Chondrocyte (in vitro differentiated cells): ENCODE data around the gene LCT. TPM values are rescaled to one million over a fixed set of nuclear protein-coding genes. Genes with fewer than 3 reads are reported as not detected.

Source experiments
- DNase-seq: peaks from one replicate; pipeline ENCODE4 v3.0.0; 2021; ENCODE audit warnings: mixed read lengths, low spot score
- H3K27ac Mint-ChIP-seq: one replicate; pipeline ENCODE4 v1.8.0; 2021; ENCODE audit warnings: mild to moderate bottlenecking, moderate library complexity, mixed read lengths; ENCODE audit not compliant: unreplicated experiment
- H3K27me3 Mint-ChIP-seq: 2 replicates; pipeline ENCODE4 v1.8.0; 2021; ENCODE audit warnings: low read depth, mixed read lengths
- H3K36me3 Mint-ChIP-seq: 2 replicates; pipeline ENCODE4 v1.8.0; 2021; ENCODE audit warnings: low read depth, mixed read lengths
- H3K4me1 Mint-ChIP-seq: 2 replicates; pipeline ENCODE4 v1.8.0; 2021; ENCODE audit warnings: low read depth, mild to moderate bottlenecking, mixed read lengths
- H3K4me3 Mint-ChIP-seq: one replicate; pipeline ENCODE4 v1.8.0; 2021; ENCODE audit warnings: mild to moderate bottlenecking, moderate library complexity, mixed read lengths; ENCODE audit not compliant: unreplicated experiment
- H3K9me3 Mint-ChIP-seq: 2 replicates; pipeline ENCODE4 v1.8.0; 2021; ENCODE audit warnings: low read depth, mixed read lengths
- total RNA-seq: library from RNA; stranded (reverse); gene quantifications from 3 replicates; pipeline ENCODE4 v1.2.1, GENCODE V29; 2021
- TF ChIP-seq, protein P1 (sequence below): fragments of 200-600 bp; sonication (generic); IDR thresholded peaks from 2 replicates; pipeline ENCODE4 v1.5.0; 2021; ENCODE audit warnings: antibody characterized with exemption, mild to moderate bottlenecking, moderate library complexity

LCT gene
- total RNA-seq, 1 donor from 2014 or later, result not detected

DNA sequence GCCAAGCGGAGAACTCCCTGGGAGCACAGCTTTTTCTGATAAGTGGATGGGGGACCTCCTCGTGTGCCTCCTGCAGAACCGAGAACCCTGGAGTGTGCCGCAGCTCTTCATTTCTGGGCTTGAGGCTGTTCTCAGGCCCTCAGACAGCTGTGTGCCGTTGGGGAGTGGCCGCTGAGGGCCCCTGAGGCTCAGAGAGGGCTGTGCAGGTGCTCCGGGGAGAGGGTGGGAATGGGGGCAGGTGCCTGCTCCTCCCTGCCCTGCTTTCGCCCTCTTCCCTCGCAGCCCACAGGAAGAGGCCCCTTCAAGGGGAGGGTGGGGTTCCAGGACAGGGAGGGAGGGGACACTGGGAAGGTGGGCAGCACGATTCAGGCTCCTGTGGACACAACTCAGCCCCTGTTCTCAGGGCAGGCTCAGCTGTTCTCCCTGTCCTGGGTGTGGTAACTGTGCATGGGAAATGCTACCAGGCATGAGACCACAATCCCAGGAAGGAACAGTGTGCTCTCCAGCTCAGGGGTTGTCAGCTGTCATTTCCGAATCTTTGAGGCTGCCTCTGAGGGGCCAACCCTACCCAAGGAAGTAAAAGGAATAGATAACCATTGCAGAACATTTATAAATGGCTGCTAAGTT is 11.3 kb downstream of the LCT start:
- Mint-ChIP-seq H3K9me3 (peaks cover 11% of the 10 kb centered on the region), H3K27me3 (no peaks in the 10 kb centered on the region), H3K36me3 (peaks cover 3% of the 10 kb centered on the region), H3K27ac (no peak overlapping the region), H3K4me3 (no peak overlapping the region), H3K4me1 (peaks cover 2% of the 10 kb centered on the region)
- no peak for DNase-seq
- TF ChIP-seq, protein P1, sequence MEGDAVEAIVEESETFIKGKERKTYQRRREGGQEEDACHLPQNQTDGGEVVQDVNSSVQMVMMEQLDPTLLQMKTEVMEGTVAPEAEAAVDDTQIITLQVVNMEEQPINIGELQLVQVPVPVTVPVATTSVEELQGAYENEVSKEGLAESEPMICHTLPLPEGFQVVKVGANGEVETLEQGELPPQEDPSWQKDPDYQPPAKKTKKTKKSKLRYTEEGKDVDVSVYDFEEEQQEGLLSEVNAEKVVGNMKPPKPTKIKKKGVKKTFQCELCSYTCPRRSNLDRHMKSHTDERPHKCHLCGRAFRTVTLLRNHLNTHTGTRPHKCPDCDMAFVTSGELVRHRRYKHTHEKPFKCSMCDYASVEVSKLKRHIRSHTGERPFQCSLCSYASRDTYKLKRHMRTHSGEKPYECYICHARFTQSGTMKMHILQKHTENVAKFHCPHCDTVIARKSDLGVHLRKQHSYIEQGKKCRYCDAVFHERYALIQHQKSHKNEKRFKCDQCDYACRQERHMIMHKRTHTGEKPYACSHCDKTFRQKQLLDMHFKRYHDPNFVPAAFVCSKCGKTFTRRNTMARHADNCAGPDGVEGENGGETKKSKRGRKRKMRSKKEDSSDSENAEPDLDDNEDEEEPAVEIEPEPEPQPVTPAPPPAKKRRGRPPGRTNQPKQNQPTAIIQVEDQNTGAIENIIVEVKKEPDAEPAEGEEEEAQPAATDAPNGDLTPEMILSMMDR, result no peak

DNA sequence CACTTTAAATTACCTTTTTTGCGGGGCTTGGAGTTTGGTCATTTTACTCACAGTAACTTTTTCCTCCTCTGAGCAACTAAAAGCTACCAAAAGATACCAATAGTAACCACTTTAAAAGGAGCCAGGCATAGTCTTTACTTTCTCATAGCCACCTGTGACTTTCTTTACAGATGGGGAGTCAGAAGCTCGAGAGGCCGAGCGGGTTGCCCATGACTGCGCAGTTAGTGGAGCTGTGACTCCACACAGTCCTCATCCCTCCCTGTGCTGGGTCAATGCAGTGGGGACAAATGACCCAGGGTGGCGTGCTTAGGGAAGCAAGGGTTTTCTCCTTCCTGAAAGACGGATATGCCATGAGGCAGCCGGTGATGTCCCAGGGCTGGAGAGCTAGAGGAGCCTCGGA is 11.9 kb downstream of the LCT start:
- peaks cover 5% of the 10 kb centered on the region for H3K4me1 Mint-ChIP-seq
- DNase-seq, result no peak
- H3K4me3 Mint-ChIP-seq, result no peak overlapping the region
- no peak overlapping the region for H3K27ac Mint-ChIP-seq
- peaks cover 11% of the 10 kb centered on the region for H3K9me3 Mint-ChIP-seq
- peaks cover 3% of the 10 kb centered on the region for H3K36me3 Mint-ChIP-seq
- H3K27me3 Mint-ChIP-seq, result no peaks in the 10 kb centered on the region
- TF ChIP-seq, protein P1, result no peak

DNA sequence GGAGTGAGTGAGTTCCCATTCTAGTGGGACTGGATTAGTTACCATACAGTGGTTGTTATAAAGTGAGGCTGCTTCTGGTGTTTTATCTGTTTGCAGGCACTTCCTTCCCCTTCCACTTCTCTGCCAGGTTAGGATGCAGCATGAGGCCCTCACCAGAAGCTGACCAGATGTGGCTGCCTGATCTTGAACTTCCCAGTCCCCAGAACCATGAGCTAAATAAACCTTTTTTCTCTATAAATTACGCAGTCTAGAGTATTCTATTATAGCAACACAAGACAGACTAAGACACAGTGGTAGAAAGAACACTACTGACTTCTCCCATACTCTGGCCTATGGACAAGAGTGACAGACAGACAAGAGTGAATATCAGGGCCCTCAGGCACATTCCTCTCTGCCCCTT is 14.1 kb downstream of the LCT start:
- no peak for DNase-seq
- Mint-ChIP-seq H3K36me3 (peaks cover 3% of the 10 kb centered on the region), H3K27ac (no peak overlapping the region), H3K27me3 (no peaks in the 10 kb centered on the region), H3K9me3 (peaks cover 11% of the 10 kb centered on the region), H3K4me1 (peaks cover 10% of the 10 kb centered on the region), H3K4me3 (no peak overlapping the region)
- TF ChIP-seq, protein P1, result no peak

DNA sequence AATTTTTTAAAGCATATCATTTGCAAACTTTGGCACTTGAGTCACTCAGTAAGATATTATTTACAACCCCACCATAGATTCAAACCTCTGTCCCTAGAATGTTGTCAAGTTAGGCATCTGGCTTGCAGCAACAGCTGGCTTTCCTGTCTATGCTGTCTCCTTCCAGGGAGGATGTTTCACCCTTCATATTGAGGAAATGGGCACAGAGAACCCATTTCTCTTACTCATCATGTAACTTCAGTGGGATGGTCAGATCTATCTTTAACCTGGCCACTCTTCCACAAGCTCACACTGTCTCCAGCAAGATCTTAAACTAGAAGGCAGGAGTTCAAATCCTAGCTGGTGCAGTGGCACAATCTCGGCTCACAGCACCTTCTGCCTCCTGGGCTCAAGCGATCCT is 15.8 kb downstream of the LCT start:
- no peak overlapping the region for H3K4me3 Mint-ChIP-seq
- H3K27ac Mint-ChIP-seq, result no peak overlapping the region
- DNase-seq, result no peak
- H3K27me3 Mint-ChIP-seq, result no peaks in the 10 kb centered on the region
- peaks cover 11% of the 10 kb centered on the region for H3K4me1 Mint-ChIP-seq
- TF ChIP-seq, protein P1, result no peak
- peaks cover 3% of the 10 kb centered on the region for H3K36me3 Mint-ChIP-seq
- peaks cover 11% of the 10 kb centered on the region for H3K9me3 Mint-ChIP-seq

DNA sequence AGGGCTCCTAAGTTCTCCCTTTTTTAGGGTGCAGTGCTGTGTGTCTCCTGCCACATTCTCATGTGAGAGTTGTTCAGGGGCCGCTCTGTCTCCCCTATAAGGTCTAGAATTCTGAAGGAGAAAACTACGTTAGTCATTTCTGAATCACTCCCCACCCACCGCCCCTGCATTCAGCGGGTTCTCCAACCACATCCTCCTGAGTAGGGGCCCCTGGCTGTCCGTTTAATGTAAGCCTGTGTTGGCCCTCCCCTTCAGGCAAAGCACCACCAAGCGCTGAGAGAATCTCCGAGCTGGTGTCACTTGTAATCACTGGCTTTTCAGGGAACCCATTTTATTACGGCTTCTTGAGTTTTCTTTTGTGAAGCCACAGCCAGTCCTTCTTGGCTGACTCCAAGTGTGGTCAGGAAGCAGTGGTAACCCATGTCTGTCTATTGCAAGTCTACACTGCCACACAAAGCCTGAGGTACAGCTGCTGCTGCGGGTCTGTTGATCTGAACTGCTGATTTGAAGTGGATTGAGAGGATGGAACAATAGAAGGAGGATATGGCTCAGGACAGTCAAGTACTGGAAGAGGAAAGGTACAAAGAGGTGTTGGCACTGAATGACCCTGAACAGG is 16.9 kb downstream of the LCT start:
- Mint-ChIP-seq H3K27me3 (no peaks in the 10 kb centered on the region), H3K27ac (no peak overlapping the region), H3K9me3 (peaks cover 11% of the 10 kb centered on the region), H3K36me3 (peaks cover 3% of the 10 kb centered on the region), H3K4me3 (no peak overlapping the region), H3K4me1 (peaks cover 9% of the 10 kb centered on the region)
- TF ChIP-seq, protein P1, result no peak
- DNase-seq, result no peak
